ENCODE data around the gene AXIN1.

The AXIN1 gene
- 88.6 to 119 (median 89.7) reads per million in 3 donors for total RNA-seq

DNA sequence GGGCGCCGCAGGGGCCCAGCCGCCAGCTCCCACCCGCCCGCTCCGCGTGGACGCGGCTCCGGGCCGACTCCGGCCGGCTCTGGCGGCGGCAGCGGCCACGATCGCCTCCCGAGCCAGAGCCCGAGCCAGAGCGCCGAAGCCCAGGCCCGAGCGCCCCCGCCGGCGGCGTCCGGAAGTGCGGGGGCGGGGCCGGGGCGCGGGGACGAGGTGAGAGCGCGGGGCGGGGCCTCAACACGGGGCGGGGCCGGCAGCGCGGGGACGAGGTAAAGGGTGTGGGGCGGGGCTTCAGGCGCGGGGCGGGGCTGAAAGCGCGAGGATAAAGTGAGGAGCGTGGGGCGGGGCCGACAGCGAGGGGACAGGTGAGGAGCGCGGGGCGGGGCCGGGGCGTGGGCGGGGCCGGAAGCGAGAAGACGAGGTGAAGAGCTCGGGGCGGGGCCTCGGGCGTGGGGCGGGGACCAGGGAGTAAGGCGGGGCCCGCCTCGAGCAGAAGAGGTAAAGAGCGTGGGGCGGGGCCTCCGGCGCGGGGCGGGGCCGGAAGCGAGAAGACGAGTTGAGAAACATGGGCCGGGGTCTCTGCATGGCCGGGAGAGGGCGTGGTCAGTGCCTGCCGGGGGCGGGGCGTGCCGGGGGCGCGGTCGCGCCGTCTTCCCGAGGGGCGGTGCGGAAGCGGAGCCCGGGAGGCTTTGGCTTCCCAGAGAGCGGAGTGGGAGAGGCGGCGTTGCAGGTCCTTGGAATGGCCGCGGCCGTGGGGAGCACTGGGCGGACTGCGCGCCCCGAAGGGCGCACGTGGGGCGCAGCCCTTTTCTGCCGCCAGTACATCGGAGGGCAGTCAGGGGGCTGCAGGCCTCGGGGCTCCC is at the start of gene AXIN1:
Gene AXIN1, minus strand, starts transcription at position 177 of the 857 bp plus-strand sequence. CDS start 5,698 bp downstream, outside the sequence.
- H3K4me1 ChIP-seq (ENCODE audit: control insufficient read depth, insufficient read depth, low read length, poor library complexity, severe bottlenecking), result peaks cover 50% of the 10 kb centered on the region
- peak within 1 kb of the TSS; percentile 48 for H3K27ac ChIP-seq (ENCODE audit: insufficient read depth, low read length, poor library complexity, severe bottlenecking)
- H3K4me3 ChIP-seq (ENCODE audit: insufficient read depth, low read depth, low read length, poor library complexity, severe bottlenecking), result peak within 1 kb of the TSS; percentile 52
- no peaks in the 10 kb centered on the region for H3K36me3 ChIP-seq (ENCODE audit: control insufficient read depth, insufficient read depth, low read length)
- DNase-seq, result peak; percentile 100
- H3K27me3 ChIP-seq (replicated peaks; ENCODE audit: control insufficient read depth, insufficient read depth, low read length, poor library complexity, severe bottlenecking), result no peaks in the 10 kb centered on the region
- H3K9me3 ChIP-seq (ENCODE audit: control insufficient read depth, low read length), result no peaks in the 10 kb centered on the region

- peak; percentile 97 for DNase-seq
- H3K27ac ChIP-seq (ENCODE audit: insufficient read depth, low read length, poor library complexity, severe bottlenecking), result peak within 1 kb of the TSS; percentile 82
- H3K4me3 ChIP-seq (ENCODE audit: insufficient read depth, low read depth, low read length, poor library complexity, severe bottlenecking), result peak within 1 kb of the TSS; percentile 81
Observed at GRCh38 chr16:401468-402348, 49.2 kb upstream of the AXIN1 start, which contains the start of gene DECR2. DECR2 (plus strand) TSS chr16:401885; CDS start chr16:401964, 79 bp downstream.

DNA sequence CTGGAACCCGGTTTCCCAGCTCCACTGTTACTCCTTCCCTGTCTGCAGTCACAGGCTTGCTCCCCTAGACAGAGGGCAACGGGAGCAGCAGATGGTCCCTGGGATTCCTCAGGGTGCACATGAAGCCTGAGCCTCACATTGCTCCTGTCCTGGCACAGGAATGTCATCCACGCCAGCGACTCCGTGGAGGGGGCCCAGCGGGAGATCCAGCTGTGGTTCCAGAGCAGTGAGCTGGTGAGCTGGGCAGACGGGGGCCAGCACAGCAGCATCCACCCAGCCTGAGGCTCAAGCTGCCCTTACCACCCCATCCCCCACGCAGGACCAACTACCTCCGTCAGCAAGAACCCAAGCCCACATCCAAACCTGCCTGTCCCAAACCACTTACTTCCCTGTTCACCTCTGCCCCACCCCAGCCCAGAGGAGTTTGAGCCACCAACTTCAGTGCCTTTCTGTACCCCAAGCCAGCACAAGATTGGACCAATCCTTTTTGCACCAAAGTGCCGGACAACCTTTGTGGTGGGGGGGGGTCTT is 47.6 kb upstream of the AXIN1 start:
- no peaks in the 10 kb centered on the region for H3K36me3 ChIP-seq (ENCODE audit: control insufficient read depth, insufficient read depth, low read length)
- no peaks in the 10 kb centered on the region for H3K9me3 ChIP-seq (ENCODE audit: control insufficient read depth, low read length)
- H3K4me3 ChIP-seq (ENCODE audit: insufficient read depth, low read depth, low read length, poor library complexity, severe bottlenecking), result peak overlapping the region; percentile 81
- H3K27me3 ChIP-seq (replicated peaks; ENCODE audit: control insufficient read depth, insufficient read depth, low read length, poor library complexity, severe bottlenecking), result no peaks in the 10 kb centered on the region
- peaks cover 2% of the 10 kb centered on the region for H3K4me1 ChIP-seq (ENCODE audit: control insufficient read depth, insufficient read depth, low read length, poor library complexity, severe bottlenecking)
- no peak for DNase-seq
- no peak overlapping the region for H3K27ac ChIP-seq (ENCODE audit: insufficient read depth, low read length, poor library complexity, severe bottlenecking)

More at GRCh38 chr16:401468-402348, 49.2 kb upstream of the AXIN1 start, which contains the start of gene DECR2:
- Histone ChIP-seq H3K36me3 (ENCODE audit: control insufficient read depth, insufficient read depth, low read length) (no peaks in the 10 kb centered on the region), H3K9me3 (ENCODE audit: control insufficient read depth, low read length) (no peaks in the 10 kb centered on the region), H3K27me3 (replicated peaks; ENCODE audit: control insufficient read depth, insufficient read depth, low read length, poor library complexity, severe bottlenecking) (no peaks in the 10 kb centered on the region), H3K4me1 (ENCODE audit: control insufficient read depth, insufficient read depth, low read length, poor library complexity, severe bottlenecking) (peaks cover 2% of the 10 kb centered on the region)

DNA sequence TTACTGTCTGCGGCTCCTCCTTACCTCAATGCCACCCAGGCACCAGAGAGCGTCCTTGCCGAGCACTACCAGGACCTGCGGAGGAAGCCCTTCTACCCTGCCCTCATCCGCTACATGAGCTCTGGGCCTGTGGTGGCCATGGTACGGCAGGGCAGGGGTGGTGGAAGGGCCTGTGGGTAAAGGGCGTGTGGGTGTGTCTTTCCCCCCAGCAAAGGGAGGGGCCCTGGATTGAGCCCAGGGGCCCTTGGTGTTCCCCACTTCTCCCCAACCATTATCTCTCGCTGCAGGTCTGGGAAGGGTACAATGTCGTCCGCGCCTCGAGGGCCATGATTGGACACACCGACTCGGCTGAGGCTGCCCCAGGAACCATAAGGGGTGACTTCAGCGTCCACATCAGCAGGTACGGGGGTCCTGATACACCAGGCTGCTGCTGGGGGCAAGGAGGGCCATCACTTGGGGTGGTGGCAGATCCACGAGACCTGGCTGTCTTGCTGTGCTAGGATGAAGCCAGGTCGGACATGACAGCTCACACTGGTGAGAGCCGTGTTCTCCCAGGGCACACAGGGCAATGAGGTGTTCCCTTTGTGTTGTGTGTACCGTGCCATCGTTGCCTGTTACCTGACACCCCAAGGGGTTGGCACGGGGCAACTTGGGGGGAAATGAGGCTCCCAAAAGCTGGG is 47.0 kb upstream of the AXIN1 start:
- no peaks in the 10 kb centered on the region for H3K36me3 ChIP-seq (ENCODE audit: control insufficient read depth, insufficient read depth, low read length)
- no peaks in the 10 kb centered on the region for H3K9me3 ChIP-seq (ENCODE audit: control insufficient read depth, low read length)
- DNase-seq, result no peak
- H3K4me1 ChIP-seq (ENCODE audit: control insufficient read depth, insufficient read depth, low read length, poor library complexity, severe bottlenecking), result peaks cover 2% of the 10 kb centered on the region
- no peak overlapping the region for H3K4me3 ChIP-seq (ENCODE audit: insufficient read depth, low read depth, low read length, poor library complexity, severe bottlenecking)
- H3K27me3 ChIP-seq (replicated peaks; ENCODE audit: control insufficient read depth, insufficient read depth, low read length, poor library complexity, severe bottlenecking), result no peaks in the 10 kb centered on the region
- H3K27ac ChIP-seq (ENCODE audit: insufficient read depth, low read length, poor library complexity, severe bottlenecking), result no peak overlapping the region

DNA sequence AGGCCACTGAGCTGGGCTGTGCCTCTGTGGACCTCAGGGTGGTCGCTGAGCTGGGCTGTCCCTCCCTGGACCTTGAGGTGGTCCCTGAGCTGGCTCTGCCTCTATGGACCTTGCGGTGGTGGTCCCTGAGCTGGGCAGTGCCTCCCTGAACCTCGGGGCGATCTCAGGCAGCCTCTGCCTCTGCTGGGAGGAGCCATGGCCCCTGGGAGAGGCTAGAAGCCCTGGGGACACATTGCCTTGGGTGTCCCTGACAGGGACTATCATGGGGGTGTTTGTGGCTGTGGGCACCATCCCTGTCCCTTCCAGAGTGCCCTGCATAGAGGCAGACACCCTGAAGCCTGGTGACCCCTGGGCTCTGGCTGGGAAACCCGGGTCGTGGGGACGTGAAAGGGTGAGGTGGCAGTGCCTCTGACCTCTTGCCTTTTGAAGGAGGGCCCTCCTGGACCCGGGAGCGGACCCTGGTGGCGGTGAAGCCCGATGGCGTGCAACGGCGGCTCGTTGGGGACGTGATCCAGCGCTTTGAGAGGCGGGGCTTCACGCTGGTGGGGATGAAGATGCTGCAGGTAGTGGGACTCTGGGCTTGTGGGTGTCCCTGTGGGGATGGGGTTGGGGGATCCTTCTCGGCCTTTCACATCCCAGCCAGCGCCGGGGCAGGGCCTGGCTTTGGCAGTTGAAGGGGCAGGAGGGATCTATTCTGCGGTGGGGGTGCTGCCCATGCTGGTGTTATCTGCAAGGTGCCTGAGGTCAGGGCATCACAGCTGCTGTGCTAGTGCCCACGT is 46.2 kb upstream of the AXIN1 start:
- Histone ChIP-seq H3K27ac (ENCODE audit: insufficient read depth, low read length, poor library complexity, severe bottlenecking) (no peak overlapping the region), H3K9me3 (ENCODE audit: control insufficient read depth, low read length) (no peaks in the 10 kb centered on the region), H3K4me1 (ENCODE audit: control insufficient read depth, insufficient read depth, low read length, poor library complexity, severe bottlenecking) (peaks cover 2% of the 10 kb centered on the region), H3K4me3 (ENCODE audit: insufficient read depth, low read depth, low read length, poor library complexity, severe bottlenecking) (no peak overlapping the region), H3K36me3 (ENCODE audit: control insufficient read depth, insufficient read depth, low read length) (no peaks in the 10 kb centered on the region), H3K27me3 (replicated peaks; ENCODE audit: control insufficient read depth, insufficient read depth, low read length, poor library complexity, severe bottlenecking) (no peaks in the 10 kb centered on the region)
- no peak for DNase-seq

- Histone ChIP-seq H3K4me3 (ENCODE audit: insufficient read depth, low read depth, low read length, poor library complexity, severe bottlenecking) (no peak overlapping the region), H3K36me3 (ENCODE audit: control insufficient read depth, insufficient read depth, low read length) (no peaks in the 10 kb centered on the region), H3K27me3 (replicated peaks; ENCODE audit: control insufficient read depth, insufficient read depth, low read length, poor library complexity, severe bottlenecking) (no peaks in the 10 kb centered on the region), H3K9me3 (ENCODE audit: control insufficient read depth, low read length) (no peaks in the 10 kb centered on the region), H3K27ac (ENCODE audit: insufficient read depth, low read length, poor library complexity, severe bottlenecking) (no peak overlapping the region), H3K4me1 (ENCODE audit: control insufficient read depth, insufficient read depth, low read length, poor library complexity, severe bottlenecking) (peaks cover 2% of the 10 kb centered on the region)
- no peak for DNase-seq
Observed at GRCh38 chr16:397736-398332, 45.3 kb upstream of the AXIN1 start.

- Histone ChIP-seq H3K9me3 (ENCODE audit: control insufficient read depth, low read length) (no peaks in the 10 kb centered on the region), H3K36me3 (ENCODE audit: control insufficient read depth, insufficient read depth, low read length) (no peaks in the 10 kb centered on the region), H3K27me3 (replicated peaks; ENCODE audit: control insufficient read depth, insufficient read depth, low read length, poor library complexity, severe bottlenecking) (no peaks in the 10 kb centered on the region), H3K4me1 (ENCODE audit: control insufficient read depth, insufficient read depth, low read length, poor library complexity, severe bottlenecking) (peaks cover 2% of the 10 kb centered on the region), H3K4me3 (ENCODE audit: insufficient read depth, low read depth, low read length, poor library complexity, severe bottlenecking) (peak within 1 kb of the TSS; percentile 25), H3K27ac (ENCODE audit: insufficient read depth, low read length, poor library complexity, severe bottlenecking) (no peak within 1 kb of the TSS)
- DNase-seq, result no peak
Observed at GRCh38 chr16:397135-397661, 44.7 kb upstream of the AXIN1 start, which contains the start of gene NME4. NME4 (plus strand) TSS chr16:397199; CDS start chr16:397223, 24 bp downstream.

DNA sequence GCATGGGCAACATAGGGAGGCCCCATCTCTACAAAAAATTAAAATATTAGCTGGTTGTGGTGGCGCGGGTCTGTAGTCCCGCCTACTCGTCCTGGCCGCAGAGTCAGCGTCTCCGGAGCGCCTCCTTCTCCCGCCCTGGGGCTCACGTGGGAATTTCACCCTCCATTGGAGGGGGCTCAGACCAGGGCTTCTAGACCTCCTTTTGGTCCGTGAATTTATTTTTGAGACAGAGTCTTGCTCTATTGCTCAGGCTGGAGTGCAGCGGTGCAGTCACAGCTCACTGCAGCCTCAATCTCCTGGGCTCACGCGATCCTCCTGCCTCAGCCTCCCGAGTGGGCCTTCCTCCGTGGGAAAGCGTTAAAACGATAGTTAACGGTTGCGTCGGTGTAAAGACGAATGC is 44.1 kb upstream of the AXIN1 start:
- no peaks in the 10 kb centered on the region for H3K27me3 ChIP-seq (replicated peaks; ENCODE audit: control insufficient read depth, insufficient read depth, low read length, poor library complexity, severe bottlenecking)
- no peaks in the 10 kb centered on the region for H3K9me3 ChIP-seq (ENCODE audit: control insufficient read depth, low read length)
- no peaks in the 10 kb centered on the region for H3K36me3 ChIP-seq (ENCODE audit: control insufficient read depth, insufficient read depth, low read length)
- peaks cover 2% of the 10 kb centered on the region for H3K4me1 ChIP-seq (ENCODE audit: control insufficient read depth, insufficient read depth, low read length, poor library complexity, severe bottlenecking)
- no peak overlapping the region for H3K4me3 ChIP-seq (ENCODE audit: insufficient read depth, low read depth, low read length, poor library complexity, severe bottlenecking)
- no peak for DNase-seq
- H3K27ac ChIP-seq (ENCODE audit: insufficient read depth, low read length, poor library complexity, severe bottlenecking), result no peak overlapping the region

Measured in effector memory CD4-positive, alpha-beta T cell (primary cell).